H9 (cell line): ENCODE data around the gene FILIP1. TPM values are rescaled to one million over a fixed set of nuclear protein-coding genes. Genes with fewer than 3 reads are reported as not detected.

Source experiments
- DNase-seq: peaks from one replicate; pipeline ENCODE4 v3.0.0-alpha.2; 2017
- H2AFZ ChIP-seq: one replicate; pipeline ENCODE4 v1.6.1; 2013; ENCODE audit warnings: mild to moderate bottlenecking, low read length, control low read depth, moderate library complexity
- H2AK5ac ChIP-seq: 2 replicates; pipeline ENCODE4 v1.6.1; 2013; ENCODE audit warnings: low read length, control low read depth, mixed read lengths; ENCODE audit not compliant: insufficient read length
- H2BK120ac ChIP-seq: one replicate; pipeline ENCODE4 v1.6.1; 2013; ENCODE audit warnings: low read depth, mild to moderate bottlenecking, low read length, control low read depth, inconsistent platforms; ENCODE audit not compliant: poor library complexity, severe bottlenecking
- H2BK12ac ChIP-seq: 2 replicates; pipeline ENCODE4 v1.6.1; 2013; ENCODE audit warnings: low read length, control low read depth, mixed read lengths, low read depth; ENCODE audit not compliant: insufficient read length
- H2BK15ac ChIP-seq: 2 replicates; pipeline ENCODE4 v1.6.1; 2013; ENCODE audit warnings: low read depth, low read length, control low read depth
- H2BK20ac ChIP-seq: one replicate; pipeline ENCODE4 v1.6.1; 2013; ENCODE audit warnings: low read depth, mild to moderate bottlenecking, low read length, control low read depth, inconsistent platforms; ENCODE audit not compliant: poor library complexity, severe bottlenecking
- H2BK5ac ChIP-seq: 2 replicates; pipeline ENCODE4 v1.6.1; 2013; ENCODE audit warnings: low read length, control low read depth, mixed read lengths; ENCODE audit not compliant: insufficient read length
- H3K14ac ChIP-seq: 2 replicates; pipeline ENCODE4 v1.6.1; 2013; ENCODE audit warnings: low read length, control low read depth; ENCODE audit not compliant: insufficient read depth
- H3K18ac ChIP-seq: 2 replicates; pipeline ENCODE4 v1.6.1; 2013; ENCODE audit warnings: low read depth, mild to moderate bottlenecking, mixed read lengths, low read length, control low read depth; ENCODE audit not compliant: insufficient read length
- H3K23ac ChIP-seq: 2 replicates; pipeline ENCODE4 v1.6.1; 2013; ENCODE audit warnings: low read length, control low read depth, mixed read lengths, low read depth; ENCODE audit not compliant: insufficient read length
- H3K23me2 ChIP-seq: 2 replicates; pipeline ENCODE4 v1.6.1; 2013; ENCODE audit warnings: low read depth, mild to moderate bottlenecking, mixed read lengths, low read length, control low read depth; ENCODE audit not compliant: insufficient read length, poor library complexity, severe bottlenecking
- H3K27ac ChIP-seq: 2 replicates; pipeline ENCODE4 v1.5.1; 2013; ENCODE audit warnings: low read length, control low read depth, mixed read lengths, low read depth; ENCODE audit not compliant: insufficient read length
- H3K27me3 ChIP-seq: 2 replicates; pipeline ENCODE4 v1.6.1; 2013; ENCODE audit warnings: low read length, control low read depth, inconsistent platforms; ENCODE audit not compliant: insufficient read depth
- H3K4ac ChIP-seq: 2 replicates; pipeline ENCODE4 v1.6.1; 2013; ENCODE audit warnings: low read depth, mild to moderate bottlenecking, control low read depth, inconsistent platforms, low read length, moderate library complexity
- H3K4me1 ChIP-seq: 2 replicates; pipeline ENCODE4 v1.6.1; 2013; ENCODE audit warnings: low read length, control low read depth, inconsistent platforms; ENCODE audit not compliant: insufficient read depth
- H3K4me2 ChIP-seq: 2 replicates; pipeline ENCODE4 v1.6.1; 2013; ENCODE audit warnings: low read length, control low read depth, mixed read lengths; ENCODE audit not compliant: insufficient read length, insufficient read depth
- H3K56ac ChIP-seq: 2 replicates; pipeline ENCODE4 v1.6.1; 2013; ENCODE audit warnings: low read depth, mild to moderate bottlenecking, mixed read lengths, low read length, control low read depth; ENCODE audit not compliant: insufficient read length
- H3K79me1 ChIP-seq: 2 replicates; pipeline ENCODE4 v1.6.1; 2013; ENCODE audit warnings: low read depth, mild to moderate bottlenecking, moderate library complexity, low read length, control low read depth, inconsistent platforms; ENCODE audit not compliant: insufficient read depth, poor library complexity, severe bottlenecking
- H3K79me2 ChIP-seq: 2 replicates; pipeline ENCODE4 v1.6.1; 2013; ENCODE audit warnings: low read length, control low read depth, inconsistent platforms; ENCODE audit not compliant: insufficient read depth
- H3K9ac ChIP-seq: 2 replicates; pipeline ENCODE4 v1.6.1; 2013; ENCODE audit warnings: low read length, control low read depth, mixed read lengths; ENCODE audit not compliant: insufficient read length; ENCODE audit errors: extremely low read depth
- H3K9me3 ChIP-seq: one replicate; pipeline ENCODE4 v1.6.1; 2013; ENCODE audit warnings: low read depth, low read length, inconsistent platforms; ENCODE audit not compliant: control insufficient read depth
- H3T11ph ChIP-seq: one replicate; pipeline ENCODE4 v1.6.1; 2013; ENCODE audit warnings: mild to moderate bottlenecking, low read length, control low read depth, inconsistent platforms
- H4K20me1 ChIP-seq: one replicate; pipeline ENCODE4 v1.6.1; 2013; ENCODE audit not compliant: control insufficient read depth, insufficient read length, insufficient read depth
- H4K5ac ChIP-seq: 2 replicates; pipeline ENCODE4 v1.6.1; 2013; ENCODE audit warnings: low read depth, mild to moderate bottlenecking, mixed read lengths, low read length, control low read depth; ENCODE audit not compliant: insufficient read length
- H4K8ac ChIP-seq: replicated peaks from 2 replicates; pipeline ENCODE4 v1.6.1; 2013; ENCODE audit warnings: low read length, control low read depth, mixed read lengths, low read depth; ENCODE audit not compliant: insufficient read length
- H4K91ac ChIP-seq: 2 replicates; pipeline ENCODE4 v1.6.1; 2013; ENCODE audit warnings: low read depth, mild to moderate bottlenecking, moderate library complexity, mixed read lengths, low read length, control low read depth; ENCODE audit not compliant: insufficient read length
- H3K27ac Mint-ChIP-seq, 3 experiments: 2 replicates in 2 of 3; 3 replicates in 1 of 3; pipeline ENCODE4 v1.8.0; 2020 to 2021; ENCODE audit warnings: mixed read lengths in 3 of 3, mild to moderate bottlenecking in 1 of 3, moderate library complexity in 1 of 3
- H3K27me3 Mint-ChIP-seq: 2 replicates; pipeline ENCODE4 v1.8.0; 2021; ENCODE audit warnings: low read depth, mild to moderate bottlenecking, moderate library complexity, mixed read lengths
- H3K36me3 Mint-ChIP-seq, 3 experiments: 2 replicates in 2 of 3; 3 replicates in 1 of 3; pipeline ENCODE4 v1.8.0; 2020 to 2021; ENCODE audit warnings: low read depth in 3 of 3, mixed read lengths in 3 of 3; ENCODE audit not compliant: insufficient read depth in 1 of 3
- H3K4me1 Mint-ChIP-seq, 2 experiments: 2 replicates each; pipeline ENCODE4 v1.8.0; 2020; ENCODE audit warnings: mixed read lengths in 2 of 2
- H3K4me3 Mint-ChIP-seq, 2 experiments: 2 replicates in 1 of 2; 3 replicates in 1 of 2; pipeline ENCODE4 v1.8.0; 2020 to 2021; ENCODE audit warnings: mild to moderate bottlenecking in 2 of 2, mixed read lengths in 2 of 2, moderate library complexity in 1 of 2
- H3K9me3 Mint-ChIP-seq, 2 experiments: 2 replicates in 1 of 2; 3 replicates in 1 of 2; pipeline ENCODE4 v1.8.0; 2020; ENCODE audit warnings: mild to moderate bottlenecking in 2 of 2, mixed read lengths in 2 of 2, moderate library complexity in 1 of 2
- WGBS: extraction: QIAGEN DNeasy Blood & Tissue Kit; methylation state at CpG from one replicate; pipeline ENCODE4 v1.1.7; 2013; ENCODE audit warnings: missing lambda C conversion rate, low lambda C conversion rate, mixed read lengths; ENCODE audit not compliant: insufficient read length; ENCODE audit errors: extremely low coverage; 5-methylcytosine and 5-hydroxymethylcytosine counted together
- total RNA-seq: library from RNA; stranded (reverse); gene quantifications from 2 replicates; pipeline ENCODE4 v1.2.1, GENCODE V29; 2021
- TF ChIP-seq, protein P1 (sequence below): fragments of 200-600 bp; sonication (generic); conservative IDR thresholded peaks from 3 replicates; pipeline ENCODE4 v1.8.0; 2021; ENCODE audit warnings: antibody characterized with exemption, mild to moderate bottlenecking

FILIP1 gene
- total RNA-seq, 1 experiment from 2014 or later: 10.5 TPM

DNA sequence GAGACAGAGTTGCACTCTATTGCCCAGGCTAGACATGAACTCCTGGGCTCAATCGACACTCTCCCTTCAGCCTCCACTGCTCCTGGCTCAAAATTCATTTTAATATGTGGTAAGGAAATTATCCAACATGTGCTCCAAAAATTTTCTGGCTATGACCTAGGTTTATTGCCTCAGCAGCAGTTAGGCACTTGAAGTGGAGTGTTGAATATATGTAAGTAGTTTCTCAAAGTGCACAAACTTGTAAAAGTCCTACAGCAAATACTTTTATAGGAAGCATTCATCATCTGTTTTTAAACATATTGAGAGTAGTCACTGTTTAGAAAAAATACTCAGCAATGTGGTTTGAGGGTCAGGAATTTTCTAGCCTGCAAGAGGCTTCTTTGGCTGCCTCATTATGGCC, 13.2 kb downstream of the FILIP1 start:
- DNase-seq: no peak
- H3K27me3 Mint-ChIP-seq: no peaks in the 10 kb centered on the region
- H2BK15ac ChIP-seq: no peak overlapping the region
- no peak overlapping the region for H3K18ac ChIP-seq
- H3K4me1 ChIP-seq: peaks cover 6% of the 10 kb centered on the region; the same call in 1 of the 2 replicates
- H3K23ac ChIP-seq: no peak overlapping the region
- no peaks in the 10 kb centered on the region; a peak in 1 of 5 replicates for H3K9me3 Mint-ChIP-seq
- no peak overlapping the region for H3K14ac ChIP-seq
- H3K36me3 Mint-ChIP-seq: no peaks in the 10 kb centered on the region
- WGBS: no CpG with 5 or more reads among the region's 1 CpG
- H2BK12ac ChIP-seq: no peak overlapping the region
- no peak overlapping the region for H3K56ac ChIP-seq
- H3K23me2 ChIP-seq: no peaks in the 10 kb centered on the region
- H3K4me2 ChIP-seq: no peak overlapping the region
- H4K91ac ChIP-seq: no peak overlapping the region
- no peak overlapping the region for H3K4me3 Mint-ChIP-seq
- no peaks in the 10 kb centered on the region for H3K27me3 ChIP-seq
- no peak overlapping the region for H2AFZ ChIP-seq
- H2BK5ac ChIP-seq: no peak overlapping the region
- H2BK20ac ChIP-seq: no peak overlapping the region
- no peak overlapping the region for H3K4ac ChIP-seq
- H2BK120ac ChIP-seq: no peak overlapping the region
- H3K27ac ChIP-seq: no peak overlapping the region
- H3K9me3 ChIP-seq: no peaks in the 10 kb centered on the region
- no peak overlapping the region for H4K8ac ChIP-seq
- H3K27ac Mint-ChIP-seq: no peak overlapping the region
- H3K79me1 ChIP-seq: no peaks in the 10 kb centered on the region
- no peaks in the 10 kb centered on the region for H3K79me2 ChIP-seq
- TF ChIP-seq, protein P1, sequence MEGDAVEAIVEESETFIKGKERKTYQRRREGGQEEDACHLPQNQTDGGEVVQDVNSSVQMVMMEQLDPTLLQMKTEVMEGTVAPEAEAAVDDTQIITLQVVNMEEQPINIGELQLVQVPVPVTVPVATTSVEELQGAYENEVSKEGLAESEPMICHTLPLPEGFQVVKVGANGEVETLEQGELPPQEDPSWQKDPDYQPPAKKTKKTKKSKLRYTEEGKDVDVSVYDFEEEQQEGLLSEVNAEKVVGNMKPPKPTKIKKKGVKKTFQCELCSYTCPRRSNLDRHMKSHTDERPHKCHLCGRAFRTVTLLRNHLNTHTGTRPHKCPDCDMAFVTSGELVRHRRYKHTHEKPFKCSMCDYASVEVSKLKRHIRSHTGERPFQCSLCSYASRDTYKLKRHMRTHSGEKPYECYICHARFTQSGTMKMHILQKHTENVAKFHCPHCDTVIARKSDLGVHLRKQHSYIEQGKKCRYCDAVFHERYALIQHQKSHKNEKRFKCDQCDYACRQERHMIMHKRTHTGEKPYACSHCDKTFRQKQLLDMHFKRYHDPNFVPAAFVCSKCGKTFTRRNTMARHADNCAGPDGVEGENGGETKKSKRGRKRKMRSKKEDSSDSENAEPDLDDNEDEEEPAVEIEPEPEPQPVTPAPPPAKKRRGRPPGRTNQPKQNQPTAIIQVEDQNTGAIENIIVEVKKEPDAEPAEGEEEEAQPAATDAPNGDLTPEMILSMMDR: no peak
- no peak overlapping the region for H4K5ac ChIP-seq
- no peak overlapping the region for H3K9ac ChIP-seq
- H3K4me1 Mint-ChIP-seq: peaks cover 21 to 27% of the 10 kb centered on the region in 2 experiments
- no peaks in the 10 kb centered on the region for H4K20me1 ChIP-seq
- H3T11ph ChIP-seq: no peak overlapping the region
- H2AK5ac ChIP-seq: no peak overlapping the region
